Suprapubic skin (tissue), 4 donors: ENCODE results near the gene TCERG1L. TPM values are rescaled to one million over a fixed set of nuclear protein-coding genes. Genes with fewer than 3 reads are reported as not detected.

Source experiments
- DNase-seq, 2 donors: peaks; one replicate each; pipeline ENCODE4 v3.0.0-alpha.2; 2019; ENCODE audit warnings: low spot score in 2 of 2
- H3K27ac ChIP-seq: fragments of 200-600 bp; sonication (generic); one replicate; pipeline ENCODE4 v1.5.1; 2019
- H3K27me3 ChIP-seq: fragments of 200-600 bp; sonication (generic); one replicate; pipeline ENCODE4 v1.5.1; 2019
- H3K36me3 ChIP-seq: fragments of 200-600 bp; sonication (generic); one replicate; pipeline ENCODE4 v1.5.1; 2019
- H3K4me1 ChIP-seq: fragments of 200-600 bp; sonication (generic); one replicate; pipeline ENCODE4 v1.5.1; 2019
- H3K4me3 ChIP-seq: fragments of 200-600 bp; sonication (generic); one replicate; pipeline ENCODE4 v1.5.1; 2019; ENCODE audit warnings: mild to moderate bottlenecking
- H3K9me3 ChIP-seq: fragments of 200-600 bp; sonication (generic); one replicate; pipeline ENCODE4 v1.5.1; 2019
- EP300 ChIP-seq: sonication (generic); formaldehyde crosslinking; IDR thresholded peaks from one replicate; pipeline ENCODE4 v1.6.1; 2017; ENCODE audit warnings: antibody characterized with exemption
- POLR2A ChIP-seq, 2 donors: fragments of 450-650 bp; IDR thresholded peaks; one replicate each; pipeline ENCODE4 v1.6.1; 2017; ENCODE audit warnings: antibody characterized with exemption in 2 of 2, mild to moderate bottlenecking in 2 of 2, moderate library complexity in 2 of 2
- POLR2AphosphoS5 ChIP-seq, 3 donors: sonication (generic); formaldehyde crosslinking; IDR thresholded peaks; one replicate each; pipeline ENCODE4 v1.6.1; 2017; ENCODE audit warnings: antibody characterized with exemption in 3 of 3
- WGBS: methylation state at CpG from one replicate; pipeline ENCODE4 v1.1.5; 2018; 5-methylcytosine and 5-hydroxymethylcytosine counted together
- total RNA-seq, 4 donors: library from RNA; depleted of rRNA; stranded (reverse); fragments of >200 nt; gene quantifications; one replicate each; pipeline ENCODE4 v1.1.0, GENCODE V29; 2016
- TF ChIP-seq, protein P1 (sequence below), 2 donors: fragments of 200-600 bp in 1 of 2; fragments of 450-650 bp in 1 of 2; sonication (generic) in 1 of 2; IDR thresholded peaks; one replicate each; pipeline ENCODE4 v1.5.1; 2016 to 2019; ENCODE audit warnings: antibody characterized with exemption in 2 of 2, mild to moderate bottlenecking in 1 of 2, moderate library complexity in 1 of 2

Gene TCERG1L
- total RNA-seq, 4 donors from 2014 or later: 0.32 to 1.0 (median 0.51) TPM

DNA sequence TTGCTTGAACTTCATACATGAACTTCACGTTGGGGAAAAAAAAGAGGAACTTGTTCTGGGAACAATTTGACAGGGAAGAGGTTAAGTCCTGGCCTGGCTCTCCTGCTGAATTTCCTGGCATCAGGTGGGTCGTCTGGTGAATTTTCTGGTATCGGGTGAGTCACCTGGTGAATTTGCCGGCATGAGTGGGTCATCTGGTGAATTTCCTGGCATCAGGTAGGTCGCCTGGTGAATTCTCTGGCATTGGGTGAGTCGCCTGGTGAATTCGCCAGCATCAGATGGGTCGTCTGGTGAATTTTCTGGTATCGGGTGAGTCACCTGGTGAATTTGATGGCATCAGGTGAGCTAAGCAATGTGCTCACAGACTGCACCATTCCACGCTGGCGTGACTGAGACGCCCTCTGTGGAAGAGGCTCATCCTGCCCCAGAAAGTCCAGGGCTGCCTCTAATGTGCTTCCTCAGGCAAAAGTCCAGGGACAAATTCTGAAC is 255.4 kb downstream of the TCERG1L start:
- Histone ChIP-seq H3K9me3 (no peaks in the 10 kb centered on the region), H3K27ac (no peak overlapping the region), H3K4me1 (no peaks in the 10 kb centered on the region), H3K27me3 (peaks cover 15% of the 10 kb centered on the region), H3K36me3 (no peaks in the 10 kb centered on the region), H3K4me3 (no peak overlapping the region)
- DNase-seq: peak in 1 of 2 donors; percentile 43
- WGBS: 48% methylated on average over 12 of the region's 12 CpGs
- TF ChIP-seq, protein P1, sequence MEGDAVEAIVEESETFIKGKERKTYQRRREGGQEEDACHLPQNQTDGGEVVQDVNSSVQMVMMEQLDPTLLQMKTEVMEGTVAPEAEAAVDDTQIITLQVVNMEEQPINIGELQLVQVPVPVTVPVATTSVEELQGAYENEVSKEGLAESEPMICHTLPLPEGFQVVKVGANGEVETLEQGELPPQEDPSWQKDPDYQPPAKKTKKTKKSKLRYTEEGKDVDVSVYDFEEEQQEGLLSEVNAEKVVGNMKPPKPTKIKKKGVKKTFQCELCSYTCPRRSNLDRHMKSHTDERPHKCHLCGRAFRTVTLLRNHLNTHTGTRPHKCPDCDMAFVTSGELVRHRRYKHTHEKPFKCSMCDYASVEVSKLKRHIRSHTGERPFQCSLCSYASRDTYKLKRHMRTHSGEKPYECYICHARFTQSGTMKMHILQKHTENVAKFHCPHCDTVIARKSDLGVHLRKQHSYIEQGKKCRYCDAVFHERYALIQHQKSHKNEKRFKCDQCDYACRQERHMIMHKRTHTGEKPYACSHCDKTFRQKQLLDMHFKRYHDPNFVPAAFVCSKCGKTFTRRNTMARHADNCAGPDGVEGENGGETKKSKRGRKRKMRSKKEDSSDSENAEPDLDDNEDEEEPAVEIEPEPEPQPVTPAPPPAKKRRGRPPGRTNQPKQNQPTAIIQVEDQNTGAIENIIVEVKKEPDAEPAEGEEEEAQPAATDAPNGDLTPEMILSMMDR (IDR thresholded peaks at IDR 0.05): no peak
- TF ChIP-seq POLR2A (IDR thresholded peaks at IDR 0.05) (no peak), EP300 (no peak), POLR2AphosphoS5 (IDR thresholded peaks at IDR 0.05) (no peak)

DNA sequence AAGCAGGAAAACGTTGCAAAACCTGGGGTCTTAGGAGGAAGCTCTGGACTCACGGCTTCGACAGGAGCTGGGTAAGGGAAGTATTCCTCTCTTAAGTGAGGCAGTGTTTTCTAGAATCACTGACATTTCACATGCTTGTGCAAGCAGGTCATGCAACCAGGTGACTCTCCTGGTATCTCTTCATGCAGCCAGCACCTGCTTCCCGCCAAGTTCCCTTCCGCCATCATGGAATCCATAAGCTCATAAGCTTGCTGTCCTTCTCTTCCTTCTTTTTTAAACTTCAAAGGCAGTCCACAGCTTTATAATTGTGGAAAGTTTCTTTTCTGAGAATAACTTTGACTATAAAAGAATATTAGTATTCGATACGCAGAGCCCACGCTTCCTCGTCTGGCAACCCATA is 256.1 kb downstream of the TCERG1L start:
- no peaks in the 10 kb centered on the region for H3K9me3 ChIP-seq
- no peaks in the 10 kb centered on the region for H3K4me1 ChIP-seq
- no peak for TF ChIP-seq EP300
- no peak for TF ChIP-seq POLR2AphosphoS5 (IDR thresholded peaks at IDR 0.05)
- no peak for TF ChIP-seq POLR2A (IDR thresholded peaks at IDR 0.05)
- TF ChIP-seq, protein P1 (IDR thresholded peaks at IDR 0.05): no peak
- 70% methylated on average over 9 of the region's 9 CpGs for WGBS
- no peaks in the 10 kb centered on the region for H3K36me3 ChIP-seq
- H3K27ac ChIP-seq: no peak overlapping the region
- peaks cover 15% of the 10 kb centered on the region for H3K27me3 ChIP-seq
- no peak overlapping the region for H3K4me3 ChIP-seq
- no peak for DNase-seq

DNA sequence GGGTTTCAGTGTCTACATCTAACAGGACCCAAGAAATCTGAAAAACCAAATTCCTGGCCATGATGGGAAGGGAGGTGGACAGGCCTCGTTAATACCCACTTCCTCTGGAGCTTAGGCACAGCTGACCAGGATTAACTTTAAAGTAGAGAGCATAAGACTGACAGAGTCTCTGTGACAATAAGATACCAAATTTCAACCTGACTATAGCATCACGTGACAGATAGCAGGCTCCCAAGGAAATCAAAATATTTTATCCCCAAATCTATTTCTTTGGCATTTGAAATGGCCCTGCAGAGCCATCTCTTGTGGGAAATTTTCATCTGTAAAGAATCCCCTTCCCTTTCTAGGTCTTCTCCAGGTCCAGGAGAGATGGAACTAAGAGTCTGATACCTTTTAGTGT is 258.3 kb downstream of the TCERG1L start:
- WGBS: 75% methylated on average over 2 of the region's 2 CpGs
- TF ChIP-seq, protein P1 (IDR thresholded peaks at IDR 0.05): no peak
- TF ChIP-seq POLR2A (IDR thresholded peaks at IDR 0.05) (no peak), EP300 (no peak), POLR2AphosphoS5 (IDR thresholded peaks at IDR 0.05) (no peak)
- Histone ChIP-seq H3K27ac (no peak overlapping the region), H3K4me3 (no peak overlapping the region), H3K27me3 (peaks cover 22% of the 10 kb centered on the region), H3K9me3 (no peaks in the 10 kb centered on the region), H3K4me1 (no peaks in the 10 kb centered on the region), H3K36me3 (no peaks in the 10 kb centered on the region)
- DNase-seq: no peak

DNA sequence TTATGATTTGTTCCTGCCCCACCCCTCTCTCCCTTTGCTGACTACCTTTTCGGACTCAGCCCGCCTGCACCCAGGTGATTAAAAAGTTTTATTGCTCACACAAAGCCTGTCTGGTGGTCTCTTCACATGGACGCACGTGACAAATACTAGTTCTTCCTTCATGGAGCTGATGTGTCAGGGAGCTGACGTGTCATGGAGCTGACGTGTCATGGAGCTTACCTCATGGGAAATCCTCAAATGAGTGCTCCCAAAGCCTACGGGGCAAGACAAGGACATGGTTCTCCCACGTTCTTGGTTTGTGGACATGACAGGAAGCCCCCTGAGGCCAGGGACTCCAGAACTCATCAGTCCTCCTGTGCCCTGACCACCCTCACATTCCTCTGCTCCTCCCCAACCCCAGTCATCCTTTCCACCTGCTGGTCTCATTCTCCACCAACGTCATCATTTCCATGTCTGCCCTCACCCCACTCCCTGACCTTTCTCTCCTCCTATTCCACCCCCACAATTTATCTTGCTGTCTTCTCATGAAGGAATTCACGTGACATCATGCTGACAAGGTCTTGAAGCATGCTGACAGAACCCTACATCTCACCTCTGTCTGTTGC is 261.3 kb downstream of the TCERG1L start:
- WGBS: 78% methylated on average over 10 of the region's 10 CpGs
- no peak for DNase-seq
- TF ChIP-seq POLR2AphosphoS5 (IDR thresholded peaks at IDR 0.05) (no peak), EP300 (no peak), POLR2A (IDR thresholded peaks at IDR 0.05) (no peak)
- TF ChIP-seq, protein P1 (IDR thresholded peaks at IDR 0.05): no peak
- Histone ChIP-seq H3K4me1 (no peaks in the 10 kb centered on the region), H3K27me3 (peaks cover 16% of the 10 kb centered on the region), H3K4me3 (no peak overlapping the region), H3K36me3 (no peaks in the 10 kb centered on the region), H3K27ac (no peak overlapping the region), H3K9me3 (no peaks in the 10 kb centered on the region)

DNA sequence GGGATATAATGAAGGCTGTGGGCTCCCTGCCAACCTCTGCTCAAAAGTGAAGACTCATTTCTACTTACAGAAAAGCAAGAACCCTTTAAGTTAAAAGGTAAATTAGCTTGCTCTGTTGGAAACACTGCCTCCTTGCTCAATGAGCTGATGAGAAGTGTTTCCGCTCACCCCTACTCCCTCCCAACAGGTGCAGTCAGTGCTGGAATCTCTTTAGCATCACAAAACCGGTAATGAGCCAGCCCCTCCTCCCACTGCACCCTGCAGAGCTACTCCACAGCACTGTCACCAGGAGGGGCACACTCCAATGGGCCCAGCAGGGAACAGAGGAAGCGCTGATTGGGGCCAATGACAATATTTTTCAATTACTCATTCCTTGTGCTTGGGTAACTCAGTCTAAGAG is 262.5 kb downstream of the TCERG1L start:
- Histone ChIP-seq H3K36me3 (no peaks in the 10 kb centered on the region), H3K27me3 (peaks cover 27% of the 10 kb centered on the region), H3K27ac (no peak overlapping the region), H3K4me1 (no peaks in the 10 kb centered on the region), H3K9me3 (no peaks in the 10 kb centered on the region), H3K4me3 (no peak overlapping the region)
- no peak for DNase-seq
- TF ChIP-seq POLR2AphosphoS5 (IDR thresholded peaks at IDR 0.05): no peak
- WGBS: 37% methylated on average over 2 of the region's 3 CpGs

DNA sequence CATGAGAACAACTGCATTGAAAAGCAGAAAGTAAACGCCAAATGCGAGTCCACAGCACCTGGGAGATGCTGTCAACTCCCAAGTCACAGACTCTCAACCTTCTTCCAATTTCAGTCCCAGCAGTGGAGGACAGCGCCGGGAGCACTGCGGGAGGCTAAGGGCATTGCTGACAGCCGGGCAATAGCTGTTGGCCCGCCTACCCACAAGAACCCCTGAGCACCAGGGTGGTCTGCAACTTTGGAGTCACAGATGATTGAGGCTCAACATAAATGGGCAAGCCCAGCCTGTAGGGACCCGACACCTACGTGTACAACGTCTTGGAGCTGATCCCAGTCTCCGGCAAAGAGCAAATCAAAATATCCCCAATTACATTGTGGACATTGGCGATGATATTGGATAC is 262.9 kb downstream of the TCERG1L start:
- no peak for TF ChIP-seq POLR2A (IDR thresholded peaks at IDR 0.05)
- TF ChIP-seq EP300: no peak
- no peak for TF ChIP-seq POLR2AphosphoS5 (IDR thresholded peaks at IDR 0.05)
- TF ChIP-seq, protein P1 (IDR thresholded peaks at IDR 0.05): no peak
- Histone ChIP-seq H3K27me3 (peaks cover 30% of the 10 kb centered on the region), H3K4me3 (no peak overlapping the region), H3K4me1 (no peaks in the 10 kb centered on the region), H3K9me3 (no peaks in the 10 kb centered on the region), H3K36me3 (no peaks in the 10 kb centered on the region), H3K27ac (no peak overlapping the region)
- WGBS: 42% methylated on average over 7 of the region's 12 CpGs
- DNase-seq: no peak
